ENCODE results near the gene TESK2.

The TESK2 gene

GRCh38 chr1:45322486-45323040, 168.4 kb downstream of the TESK2 start:
- no peak for DNase-seq
- Histone ChIP-seq H3K27me3 (ENCODE audit: insufficient read depth, low read length, poor library complexity) (no peaks in the 10 kb centered on the region), H3K4me3 (ENCODE audit: low read depth in 1 of 2, low read length in 2 of 2) (no peak overlapping the region), H4K20me1 (ENCODE audit: insufficient read depth, low read length) (no peaks in the 10 kb centered on the region), H3K4me2 (ENCODE audit: insufficient read depth, low read length) (no peak overlapping the region), H3K9me3 (ENCODE audit: insufficient read depth, low read length, severe bottlenecking) (no peaks in the 10 kb centered on the region), H3K9ac (ENCODE audit: low read depth, low read length) (no peak overlapping the region), H3K27ac (ENCODE audit: low read length) (no peak overlapping the region), H3K4me1 (ENCODE audit: insufficient read depth, low read length) (peaks cover 16% of the 10 kb centered on the region), H3K79me2 (ENCODE audit: insufficient read depth, low read length) (peaks cover 6% of the 10 kb centered on the region; the same call in 1 of the 2 replicates), H3K36me3 (ENCODE audit: insufficient read depth, low read length) (no peaks in the 10 kb centered on the region), H2AFZ (ENCODE audit: low read depth, low read length) (no peak overlapping the region)
- TF ChIP-seq EZH2 (IDR thresholded peaks at IDR 0.05; ENCODE audit: borderline replicate concordance, low read depth, low read length, severe bottlenecking) = no peak
- TF ChIP-seq, protein P1, sequence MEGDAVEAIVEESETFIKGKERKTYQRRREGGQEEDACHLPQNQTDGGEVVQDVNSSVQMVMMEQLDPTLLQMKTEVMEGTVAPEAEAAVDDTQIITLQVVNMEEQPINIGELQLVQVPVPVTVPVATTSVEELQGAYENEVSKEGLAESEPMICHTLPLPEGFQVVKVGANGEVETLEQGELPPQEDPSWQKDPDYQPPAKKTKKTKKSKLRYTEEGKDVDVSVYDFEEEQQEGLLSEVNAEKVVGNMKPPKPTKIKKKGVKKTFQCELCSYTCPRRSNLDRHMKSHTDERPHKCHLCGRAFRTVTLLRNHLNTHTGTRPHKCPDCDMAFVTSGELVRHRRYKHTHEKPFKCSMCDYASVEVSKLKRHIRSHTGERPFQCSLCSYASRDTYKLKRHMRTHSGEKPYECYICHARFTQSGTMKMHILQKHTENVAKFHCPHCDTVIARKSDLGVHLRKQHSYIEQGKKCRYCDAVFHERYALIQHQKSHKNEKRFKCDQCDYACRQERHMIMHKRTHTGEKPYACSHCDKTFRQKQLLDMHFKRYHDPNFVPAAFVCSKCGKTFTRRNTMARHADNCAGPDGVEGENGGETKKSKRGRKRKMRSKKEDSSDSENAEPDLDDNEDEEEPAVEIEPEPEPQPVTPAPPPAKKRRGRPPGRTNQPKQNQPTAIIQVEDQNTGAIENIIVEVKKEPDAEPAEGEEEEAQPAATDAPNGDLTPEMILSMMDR (IDR thresholded peaks at IDR 0.05; ENCODE audit: borderline replicate concordance, extremely low read depth, low read length, poor library complexity, severe bottlenecking) = no peak
- no peak for ATAC-seq (ENCODE audit: insufficient read depth, low read depth)

GRCh38 chr1:45321444-45321843, 169.5 kb downstream of the TESK2 start:
- DNase-seq = no peak
- Histone ChIP-seq H3K4me2 (ENCODE audit: insufficient read depth, low read length) (no peak overlapping the region), H2AFZ (ENCODE audit: low read depth, low read length) (no peak overlapping the region)

GRCh38 chr1:45319761-45320160, 171.2 kb downstream of the TESK2 start:
- TF ChIP-seq EZH2 (IDR thresholded peaks at IDR 0.05; ENCODE audit: borderline replicate concordance, low read depth, low read length, severe bottlenecking) = no peak
- TF ChIP-seq, protein P1 (IDR thresholded peaks at IDR 0.05; ENCODE audit: borderline replicate concordance, extremely low read depth, low read length, poor library complexity, severe bottlenecking) = no peak
- Histone ChIP-seq H3K4me2 (ENCODE audit: insufficient read depth, low read length) (no peak overlapping the region), H3K9ac (ENCODE audit: low read depth, low read length) (no peak overlapping the region), H3K27ac (ENCODE audit: low read length) (no peak overlapping the region), H4K20me1 (ENCODE audit: insufficient read depth, low read length) (no peaks in the 10 kb centered on the region), H2AFZ (ENCODE audit: low read depth, low read length) (no peak overlapping the region), H3K4me3 (ENCODE audit: low read depth in 1 of 2, low read length in 2 of 2) (no peak overlapping the region), H3K36me3 (ENCODE audit: insufficient read depth, low read length) (no peaks in the 10 kb centered on the region), H3K9me3 (ENCODE audit: insufficient read depth, low read length, severe bottlenecking) (no peaks in the 10 kb centered on the region), H3K79me2 (ENCODE audit: insufficient read depth, low read length) (no peaks in the 10 kb centered on the region), H3K4me1 (ENCODE audit: insufficient read depth, low read length) (no peaks in the 10 kb centered on the region), H3K27me3 (ENCODE audit: insufficient read depth, low read length, poor library complexity) (no peaks in the 10 kb centered on the region)
- DNase-seq = no peak
- no peak for ATAC-seq (ENCODE audit: insufficient read depth, low read depth)

More at GRCh38 chr1:45321444-45321843, 169.5 kb downstream of the TESK2 start:
- H3K4me3 ChIP-seq (ENCODE audit: low read depth in 1 of 2, low read length in 2 of 2) = no peak overlapping the region
- no peaks in the 10 kb centered on the region for H3K9me3 ChIP-seq (ENCODE audit: insufficient read depth, low read length, severe bottlenecking)
- no peaks in the 10 kb centered on the region for H3K27me3 ChIP-seq (ENCODE audit: insufficient read depth, low read length, poor library complexity)
- no peak for TF ChIP-seq EZH2 (IDR thresholded peaks at IDR 0.05; ENCODE audit: borderline replicate concordance, low read depth, low read length, severe bottlenecking)
- TF ChIP-seq, protein P1 (IDR thresholded peaks at IDR 0.05; ENCODE audit: borderline replicate concordance, extremely low read depth, low read length, poor library complexity, severe bottlenecking) = no peak
- ATAC-seq (ENCODE audit: insufficient read depth, low read depth) = no peak
- no peaks in the 10 kb centered on the region for H3K36me3 ChIP-seq (ENCODE audit: insufficient read depth, low read length)
- H3K4me1 ChIP-seq (ENCODE audit: insufficient read depth, low read length) = peaks cover 5% of the 10 kb centered on the region
- no peaks in the 10 kb centered on the region for H4K20me1 ChIP-seq (ENCODE audit: insufficient read depth, low read length)
- H3K79me2 ChIP-seq (ENCODE audit: insufficient read depth, low read length) = no peaks in the 10 kb centered on the region
- no peak overlapping the region for H3K27ac ChIP-seq (ENCODE audit: low read length)
- no peak overlapping the region for H3K9ac ChIP-seq (ENCODE audit: low read depth, low read length)
